WTC11 (cell line): ENCODE data around the gene HDLBP.

ENCODE experiments used
- CTCF ChIP-seq: fragments of 200-600 bp; IDR thresholded peaks from 2 replicates; pipeline ENCODE4 v1.8.0; 2022; ENCODE audit warnings: antibody characterized with exemption
- FOXJ3 ChIP-seq: sonication (generic); formaldehyde crosslinking; IDR thresholded peaks from 2 replicates; pipeline ENCODE4 v1.9.0; 2021; ENCODE audit warnings: missing genetic modification reagents, mild to moderate bottlenecking, borderline replicate concordance
- RELA ChIP-seq: sonication (generic); formaldehyde crosslinking; IDR thresholded peaks from 2 replicates; pipeline ENCODE4 v1.8.1; 2022; ENCODE audit warnings: missing genetic modification reagents, mild to moderate bottlenecking, borderline replicate concordance
- ZBTB43 ChIP-seq: sonication (generic); formaldehyde crosslinking; IDR thresholded peaks from 2 replicates; pipeline ENCODE4 v1.8.1; 2023; ENCODE audit warnings: mild to moderate bottlenecking, missing genetic modification reagents

GRCh38 chr2:241280291-241280690 lies 35.2 kb downstream of the HDLBP start:
- TF ChIP-seq CTCF (no peak), FOXJ3 (CRISPR knock-in tag) (no peak), RELA (no peak), ZBTB43 (no peak)
